NB4 (cell line): ENCODE results near the gene GPRC5A.

ENCODE experiments used
- DNase-seq: peaks from one replicate; pipeline ENCODE4 v3.0.0; 2010; ENCODE audit warnings: low read depth
- H3K4me3 ChIP-seq: one replicate; pipeline ENCODE4 v1.5.1; 2011; ENCODE audit warnings: mild to moderate bottlenecking, low read depth, low read length, moderate library complexity
- MAX ChIP-seq: IDR thresholded peaks from 2 replicates; pipeline ENCODE4 v1.6.1; 2011; ENCODE audit warnings: low read depth, low read length
- MYC ChIP-seq: IDR thresholded peaks from 2 replicates; pipeline ENCODE4 v1.6.1; 2011; ENCODE audit warnings: low read depth, low read length
- POLR2A ChIP-seq: IDR thresholded peaks from 2 replicates; pipeline ENCODE4 v1.6.1; 2011; ENCODE audit warnings: mild to moderate bottlenecking; ENCODE audit not compliant: insufficient read length; ENCODE audit errors: extremely low read depth
- TF ChIP-seq, protein P1 (sequence below): IDR thresholded peaks from one replicate; pipeline ENCODE4 v1.5.1; 2012; ENCODE audit warnings: low read depth, low read length

The GPRC5A gene

GRCh38 chr12:12903642-12904609 lies 12.6 kb downstream of the GPRC5A start:
- H3K4me3 ChIP-seq, result no peak overlapping the region
- DNase-seq, result peak; percentile 34
- TF ChIP-seq, protein P1, sequence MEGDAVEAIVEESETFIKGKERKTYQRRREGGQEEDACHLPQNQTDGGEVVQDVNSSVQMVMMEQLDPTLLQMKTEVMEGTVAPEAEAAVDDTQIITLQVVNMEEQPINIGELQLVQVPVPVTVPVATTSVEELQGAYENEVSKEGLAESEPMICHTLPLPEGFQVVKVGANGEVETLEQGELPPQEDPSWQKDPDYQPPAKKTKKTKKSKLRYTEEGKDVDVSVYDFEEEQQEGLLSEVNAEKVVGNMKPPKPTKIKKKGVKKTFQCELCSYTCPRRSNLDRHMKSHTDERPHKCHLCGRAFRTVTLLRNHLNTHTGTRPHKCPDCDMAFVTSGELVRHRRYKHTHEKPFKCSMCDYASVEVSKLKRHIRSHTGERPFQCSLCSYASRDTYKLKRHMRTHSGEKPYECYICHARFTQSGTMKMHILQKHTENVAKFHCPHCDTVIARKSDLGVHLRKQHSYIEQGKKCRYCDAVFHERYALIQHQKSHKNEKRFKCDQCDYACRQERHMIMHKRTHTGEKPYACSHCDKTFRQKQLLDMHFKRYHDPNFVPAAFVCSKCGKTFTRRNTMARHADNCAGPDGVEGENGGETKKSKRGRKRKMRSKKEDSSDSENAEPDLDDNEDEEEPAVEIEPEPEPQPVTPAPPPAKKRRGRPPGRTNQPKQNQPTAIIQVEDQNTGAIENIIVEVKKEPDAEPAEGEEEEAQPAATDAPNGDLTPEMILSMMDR, result no peak
- no peak for TF ChIP-seq MYC
- TF ChIP-seq POLR2A, result no peak
- no peak for TF ChIP-seq MAX

DNA sequence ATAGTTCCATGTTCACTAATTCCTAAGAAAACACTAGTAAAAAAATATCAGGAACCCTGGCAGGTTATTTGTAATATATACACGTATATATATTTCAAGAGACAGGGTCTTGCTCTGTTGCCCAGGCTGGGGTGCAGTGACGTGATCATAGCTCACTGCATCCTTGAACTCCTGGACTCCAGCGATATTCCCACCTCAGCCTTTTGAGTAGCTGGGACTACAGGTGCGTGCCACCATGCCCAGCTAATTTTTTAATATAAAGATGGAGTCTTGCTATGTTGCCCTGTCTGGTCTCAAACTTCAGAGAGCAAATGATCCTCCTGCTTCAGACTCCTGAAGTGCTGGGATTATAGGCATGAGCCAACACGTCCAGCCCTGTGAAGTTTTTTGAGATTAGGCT lies 16.2 kb downstream of the GPRC5A start:
- H3K4me3 ChIP-seq, result no peak overlapping the region
- DNase-seq, result no peak
- TF ChIP-seq POLR2A (no peak), MYC (no peak), MAX (no peak)
- TF ChIP-seq, protein P1, result no peak

DNA sequence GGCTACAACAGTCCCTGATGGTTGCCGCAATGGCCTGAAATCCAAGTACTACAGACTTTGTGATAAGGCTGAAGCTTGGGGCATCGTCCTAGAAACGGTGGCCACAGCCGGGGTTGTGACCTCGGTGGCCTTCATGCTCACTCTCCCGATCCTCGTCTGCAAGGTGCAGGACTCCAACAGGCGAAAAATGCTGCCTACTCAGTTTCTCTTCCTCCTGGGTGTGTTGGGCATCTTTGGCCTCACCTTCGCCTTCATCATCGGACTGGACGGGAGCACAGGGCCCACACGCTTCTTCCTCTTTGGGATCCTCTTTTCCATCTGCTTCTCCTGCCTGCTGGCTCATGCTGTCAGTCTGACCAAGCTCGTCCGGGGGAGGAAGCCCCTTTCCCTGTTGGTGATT lies 16.9 kb downstream of the GPRC5A start:
- DNase-seq, result no peak
- TF ChIP-seq MAX (no peak), MYC (no peak), POLR2A (no peak)
- TF ChIP-seq, protein P1, result no peak
- H3K4me3 ChIP-seq, result no peak overlapping the region

- no peak for DNase-seq
- no peak overlapping the region for H3K4me3 ChIP-seq
- TF ChIP-seq MYC (no peak), POLR2A (no peak), MAX (no peak)
- TF ChIP-seq, protein P1, result no peak
Observed at GRCh38 chr12:12908711-12909110, 17.3 kb downstream of the GPRC5A start.

GRCh38 chr12:12909228-12909994 lies 18.0 kb downstream of the GPRC5A start:
- no peak overlapping the region for H3K4me3 ChIP-seq
- DNase-seq, result peak; percentile 74
- TF ChIP-seq POLR2A, result no peak
- TF ChIP-seq MAX, result no peak
- TF ChIP-seq, protein P1, result no peak
- TF ChIP-seq MYC, result no peak
